ENCODE results near the gene SMIM35. TPM values are rescaled to one million over a fixed set of nuclear protein-coding genes. Genes with fewer than 3 reads are reported as not detected.

Gene SMIM35
- total and polyA plus RNA-seq, 2 of the 4 experiments (the other 2 are of a cell fraction): not detected

DNA sequence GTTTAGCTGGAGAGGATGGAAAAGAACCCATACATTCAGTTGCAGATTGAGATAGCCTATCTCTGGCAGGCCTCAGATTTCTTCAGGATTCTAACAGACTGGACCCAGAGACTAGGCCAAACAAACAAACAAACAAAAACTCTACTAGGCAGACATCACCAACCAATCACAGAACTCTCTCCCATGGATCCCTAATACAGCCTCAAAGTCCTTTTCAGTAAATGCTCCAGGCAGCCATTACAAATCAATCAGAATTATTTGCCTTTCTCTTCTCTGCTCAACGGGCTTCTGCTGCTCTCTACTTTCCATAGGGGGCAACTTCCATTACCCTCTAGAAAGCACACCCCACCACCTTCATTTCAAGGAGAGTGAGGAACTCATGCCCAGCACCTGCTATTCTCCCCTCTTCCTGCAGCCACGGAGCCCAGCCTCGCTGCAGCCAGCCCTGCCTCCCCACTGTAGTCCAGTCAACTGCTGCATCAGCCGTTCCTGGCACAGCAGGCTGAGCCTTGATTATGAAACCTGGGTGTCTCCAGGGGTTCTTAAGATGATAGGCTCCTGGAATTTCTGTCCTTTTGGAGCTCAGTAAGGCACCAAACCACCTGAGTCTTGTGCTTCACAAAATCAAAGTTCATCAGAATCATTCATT lies 19.0 kb upstream of the SMIM35 start:
- Histone ChIP-seq H3K23ac (ENCODE audit: low read depth, low read length) (no peak overlapping the region), H4K91ac (ENCODE audit: insufficient read depth, low read depth, low read length) (no peak overlapping the region), H4K8ac (ENCODE audit: low read depth in 2 of 2, low read length in 2 of 2) (no peak overlapping the region), H3K9me1 (ENCODE audit: insufficient read depth, low read length) (no peaks in the 10 kb centered on the region), H3K4ac (ENCODE audit: low read depth, low read length) (no peak overlapping the region), H2AFZ (replicated peaks; ENCODE audit: low read length, poor library complexity) (no peak overlapping the region), H3K56ac (ENCODE audit: extremely low read depth, insufficient read depth, low read length) (no peak overlapping the region), H2AK9ac (replicated peaks; ENCODE audit: low read depth, low read length, poor library complexity) (no peak overlapping the region), H3K9ac (ENCODE audit: low read depth, low read length) (no peak overlapping the region), H3K4me3 (ENCODE audit: insufficient read depth, low read depth, low read length) (no peak overlapping the region), H3K27me3 (ENCODE audit: control insufficient read depth, insufficient read depth, low read length) (0 out of 2 replicates have a peak, but pooled peaks cover under 1% of the 10 kb centered on the region), H3K9me3 (ENCODE audit: control insufficient read depth, insufficient read depth, low read length) (no peaks in the 10 kb centered on the region), H2AK5ac (ENCODE audit: low read depth, low read length) (no peak overlapping the region), H3K79me1 (ENCODE audit: low read depth in 1 of 2, low read length in 2 of 2) (no peaks in the 10 kb centered on the region), H4K20me1 (ENCODE audit: insufficient read depth, low read length) (no peaks in the 10 kb centered on the region), H3K36me3 (ENCODE audit: control insufficient read depth, insufficient read depth, low read length) (no peaks in the 10 kb centered on the region), H4K5ac (ENCODE audit: low read depth, low read length) (no peak overlapping the region), H3K4me2 (ENCODE audit: low read depth, low read length) (no peak overlapping the region), H2BK120ac (ENCODE audit: low read depth, low read length) (no peak overlapping the region), H2BK5ac (ENCODE audit: low read depth, low read length, poor library complexity, severe bottlenecking) (no peak overlapping the region), H3K4me1 (ENCODE audit: control insufficient read depth, insufficient read depth, low read length) (no peaks in the 10 kb centered on the region), H3K27ac (ENCODE audit: insufficient read depth, low read length) (no peak overlapping the region), H3K14ac (replicated peaks; ENCODE audit: low read depth, low read length) (no peak overlapping the region), H3K18ac (ENCODE audit: low read depth, low read length) (no peak overlapping the region), H2BK15ac (ENCODE audit: low read depth, low read length) (no peak overlapping the region), H2BK20ac (ENCODE audit: low read depth, low read length) (no peak overlapping the region)
- WGBS, 2 experiments (ENCODE audit: extremely low coverage in 2 of 2, insufficient read length in 1 of 2): no CpG with 5 or more reads among the region's 4 CpGs
- POLR2A ChIA-PET (ENCODE audit: unreplicated experiment): no interaction called here
- dilution Hi-C loops (cut with HindIII; ENCODE audit: low sequenced_read_pairs, unreplicated experiment): no loop called here
- TF ChIP-seq FOS (IDR thresholded peaks at IDR 0.05; ENCODE audit: low read depth, low read length): no peak
- no peak for TF ChIP-seq NFE2L2 (IDR thresholded peaks at IDR 0.05; ENCODE audit: low read depth, low read length)
- TF ChIP-seq CEBPB (IDR thresholded peaks at IDR 0.05; ENCODE audit: low read depth, low read length): no peak
- no peak for TF ChIP-seq BHLHE40 (IDR thresholded peaks at IDR 0.05; ENCODE audit: low read depth, low read length)
- TF ChIP-seq CHD1 (IDR thresholded peaks at IDR 0.05; ENCODE audit: low read depth, low read length): no peak
- TF ChIP-seq MXI1 (IDR thresholded peaks at IDR 0.05; ENCODE audit: borderline replicate concordance, low read depth, low read length): no peak
- TF ChIP-seq, protein P1, sequence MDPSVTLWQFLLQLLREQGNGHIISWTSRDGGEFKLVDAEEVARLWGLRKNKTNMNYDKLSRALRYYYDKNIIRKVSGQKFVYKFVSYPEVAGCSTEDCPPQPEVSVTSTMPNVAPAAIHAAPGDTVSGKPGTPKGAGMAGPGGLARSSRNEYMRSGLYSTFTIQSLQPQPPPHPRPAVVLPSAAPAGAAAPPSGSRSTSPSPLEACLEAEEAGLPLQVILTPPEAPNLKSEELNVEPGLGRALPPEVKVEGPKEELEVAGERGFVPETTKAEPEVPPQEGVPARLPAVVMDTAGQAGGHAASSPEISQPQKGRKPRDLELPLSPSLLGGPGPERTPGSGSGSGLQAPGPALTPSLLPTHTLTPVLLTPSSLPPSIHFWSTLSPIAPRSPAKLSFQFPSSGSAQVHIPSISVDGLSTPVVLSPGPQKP (IDR thresholded peaks at IDR 0.05; ENCODE audit: borderline replicate concordance, low read depth, low read length): no peak
- TF ChIP-seq, protein P2, sequence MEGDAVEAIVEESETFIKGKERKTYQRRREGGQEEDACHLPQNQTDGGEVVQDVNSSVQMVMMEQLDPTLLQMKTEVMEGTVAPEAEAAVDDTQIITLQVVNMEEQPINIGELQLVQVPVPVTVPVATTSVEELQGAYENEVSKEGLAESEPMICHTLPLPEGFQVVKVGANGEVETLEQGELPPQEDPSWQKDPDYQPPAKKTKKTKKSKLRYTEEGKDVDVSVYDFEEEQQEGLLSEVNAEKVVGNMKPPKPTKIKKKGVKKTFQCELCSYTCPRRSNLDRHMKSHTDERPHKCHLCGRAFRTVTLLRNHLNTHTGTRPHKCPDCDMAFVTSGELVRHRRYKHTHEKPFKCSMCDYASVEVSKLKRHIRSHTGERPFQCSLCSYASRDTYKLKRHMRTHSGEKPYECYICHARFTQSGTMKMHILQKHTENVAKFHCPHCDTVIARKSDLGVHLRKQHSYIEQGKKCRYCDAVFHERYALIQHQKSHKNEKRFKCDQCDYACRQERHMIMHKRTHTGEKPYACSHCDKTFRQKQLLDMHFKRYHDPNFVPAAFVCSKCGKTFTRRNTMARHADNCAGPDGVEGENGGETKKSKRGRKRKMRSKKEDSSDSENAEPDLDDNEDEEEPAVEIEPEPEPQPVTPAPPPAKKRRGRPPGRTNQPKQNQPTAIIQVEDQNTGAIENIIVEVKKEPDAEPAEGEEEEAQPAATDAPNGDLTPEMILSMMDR (conservative IDR thresholded peaks at IDR 0.05; ENCODE audit: low read depth, low read length): no peak
- no peak for TF ChIP-seq POLR2A (IDR thresholded peaks at IDR 0.05; ENCODE audit: low read depth, low read length)
- no peak for TF ChIP-seq RFX5 (IDR thresholded peaks at IDR 0.05; ENCODE audit: low read depth, low read length)
- no peak for TF ChIP-seq MAFK (IDR thresholded peaks at IDR 0.05; ENCODE audit: low read depth, low read length)
- TF ChIP-seq RCOR1 (IDR thresholded peaks at IDR 0.05; ENCODE audit: insufficient replicate concordance, low read length): no peak
- TF ChIP-seq MAZ (IDR thresholded peaks at IDR 0.05; ENCODE audit: borderline replicate concordance, low read depth, low read length): no peak
- TF ChIP-seq SMC3 (IDR thresholded peaks at IDR 0.05; ENCODE audit: low read depth, low read length): no peak
- in situ Hi-C loops (cut with MboI; ENCODE audit: low sequenced_read_pairs): no loop called here
- CTCF ChIA-PET: interaction anchor here (0.6 kb wide), 1 partner anchor 93 kb away, joined by 3 read pairs; no protein-coding TSS in a partner anchor
- no peak for DNase-seq
- ATAC-seq (ENCODE audit: low read depth): no peak
- intact Hi-C loops (cut with micrococcal nuclease): no loop called here
- BruUV-seq (replicated peaks): no TSS peak
